Measurements from ENCODE around the gene SLC4A1AP.

GRCh38 chr2:27712522-27712921, 48.8 kb downstream of the SLC4A1AP start:
- no peak for TF ChIP-seq CTCF (IDR thresholded peaks at IDR 0.05)
- no peak for TF ChIP-seq EZH2 (IDR thresholded peaks at IDR 0.05; ENCODE audit: borderline replicate concordance, insufficient read depth, low read depth, low read length, poor library complexity, severe bottlenecking)
